Endodermal cell (in vitro differentiated cells): ENCODE measurements around the gene FUOM. TPM values are rescaled to one million over a fixed set of nuclear protein-coding genes. Genes with fewer than 3 reads are reported as not detected.

Source experiments
- DNase-seq: peaks from one replicate; pipeline ENCODE4 v3.0.0-alpha.2; 2017
- H3K27ac ChIP-seq: 2 replicates; pipeline ENCODE4 v1.5.1; 2013; ENCODE audit warnings: mild to moderate bottlenecking, low read depth, low read length, moderate library complexity
- H3K27me3 ChIP-seq: 2 replicates; pipeline ENCODE4 v1.6.1; 2013; ENCODE audit warnings: mild to moderate bottlenecking, low read length, moderate library complexity; ENCODE audit not compliant: insufficient read depth, control insufficient read depth, poor library complexity, severe bottlenecking
- H3K36me3 ChIP-seq: 2 replicates; pipeline ENCODE4 v1.7.0; 2013; ENCODE audit warnings: mild to moderate bottlenecking, low read length, moderate library complexity; ENCODE audit not compliant: control insufficient read depth, insufficient read depth
- H3K4me1 ChIP-seq: one replicate; pipeline ENCODE4 v1.7.0; 2013; ENCODE audit warnings: low read length; ENCODE audit not compliant: control insufficient read depth, insufficient read depth
- H3K4me3 ChIP-seq: 2 replicates; pipeline ENCODE4 v1.5.1; 2013; ENCODE audit warnings: mild to moderate bottlenecking, low read length, moderate library complexity
- H3K9ac ChIP-seq: 2 replicates; pipeline ENCODE4 v1.6.1; 2013; ENCODE audit warnings: mild to moderate bottlenecking, low read length, moderate library complexity; ENCODE audit not compliant: poor library complexity, severe bottlenecking; ENCODE audit errors: extremely low read depth
- H3K9me3 ChIP-seq: 2 replicates; pipeline ENCODE4 v1.6.1; 2013; ENCODE audit warnings: mild to moderate bottlenecking, low read length, moderate library complexity; ENCODE audit not compliant: control insufficient read depth
- H3K27ac Mint-ChIP-seq: 2 replicates; pipeline ENCODE4 v1.8.0; 2020; ENCODE audit warnings: mixed read lengths
- H3K27me3 Mint-ChIP-seq: 2 replicates; pipeline ENCODE4 v1.8.0; 2021; ENCODE audit warnings: mild to moderate bottlenecking, mixed read lengths; ENCODE audit not compliant: insufficient read depth
- H3K36me3 Mint-ChIP-seq: 2 replicates; pipeline ENCODE4 v1.8.0; 2020; ENCODE audit warnings: low read depth, mixed read lengths
- H3K4me1 Mint-ChIP-seq: 2 replicates; pipeline ENCODE4 v1.8.0; 2020; ENCODE audit warnings: mixed read lengths
- H3K4me3 Mint-ChIP-seq: 2 replicates; pipeline ENCODE4 v1.8.0; 2020; ENCODE audit warnings: mild to moderate bottlenecking, moderate library complexity, mixed read lengths
- H3K9me3 Mint-ChIP-seq: 2 replicates; pipeline ENCODE4 v1.8.0; 2020; ENCODE audit warnings: mild to moderate bottlenecking, mixed read lengths
- WGBS, 2 experiments: methylation state at CpG; one replicate each; pipeline versions ENCODE4 v1.1.5 to v1.1.7; 2013; ENCODE audit warnings: missing lambda C conversion rate in 2 of 2, mixed read lengths in 1 of 2; ENCODE audit not compliant: insufficient coverage in 1 of 2, insufficient read length in 1 of 2; 5-methylcytosine and 5-hydroxymethylcytosine counted together
- total RNA-seq, 2 donors: library from RNA; stranded (reverse); fragmentation: NEBNext Ultra II Directional in 1 of 2; extraction: Animal tissue kit (Norgen Biotek cat#: 25700) in 1 of 2; gene quantifications; 2 replicates in 1 of 2; 3 replicates in 1 of 2; pipeline ENCODE4 v1.2.1, GENCODE V29; 2021
- TF ChIP-seq, protein P1 (sequence below): fragments of 200-600 bp; sonication (generic); conservative IDR thresholded peaks from 2 replicates; pipeline ENCODE4 v1.5.0; 2021; ENCODE audit warnings: antibody characterized with exemption, mild to moderate bottlenecking

FUOM gene
- total RNA-seq, 2 donors from 2014 or later: 81.0 to 83.9 TPM

- Histone ChIP-seq H3K9me3 (no peaks in the 10 kb centered on the region), H3K9ac (peak overlapping the region; percentile 91), H3K4me1 (no peaks in the 10 kb centered on the region), H3K27me3 (no peaks in the 10 kb centered on the region), H3K36me3 (peaks cover 39% of the 10 kb centered on the region), H3K27ac (no peak overlapping the region), H3K4me3 (peak overlapping the region; percentile 98)
- H3K27ac Mint-ChIP-seq: peak overlapping the region; percentile 97
- TF ChIP-seq, protein P1, sequence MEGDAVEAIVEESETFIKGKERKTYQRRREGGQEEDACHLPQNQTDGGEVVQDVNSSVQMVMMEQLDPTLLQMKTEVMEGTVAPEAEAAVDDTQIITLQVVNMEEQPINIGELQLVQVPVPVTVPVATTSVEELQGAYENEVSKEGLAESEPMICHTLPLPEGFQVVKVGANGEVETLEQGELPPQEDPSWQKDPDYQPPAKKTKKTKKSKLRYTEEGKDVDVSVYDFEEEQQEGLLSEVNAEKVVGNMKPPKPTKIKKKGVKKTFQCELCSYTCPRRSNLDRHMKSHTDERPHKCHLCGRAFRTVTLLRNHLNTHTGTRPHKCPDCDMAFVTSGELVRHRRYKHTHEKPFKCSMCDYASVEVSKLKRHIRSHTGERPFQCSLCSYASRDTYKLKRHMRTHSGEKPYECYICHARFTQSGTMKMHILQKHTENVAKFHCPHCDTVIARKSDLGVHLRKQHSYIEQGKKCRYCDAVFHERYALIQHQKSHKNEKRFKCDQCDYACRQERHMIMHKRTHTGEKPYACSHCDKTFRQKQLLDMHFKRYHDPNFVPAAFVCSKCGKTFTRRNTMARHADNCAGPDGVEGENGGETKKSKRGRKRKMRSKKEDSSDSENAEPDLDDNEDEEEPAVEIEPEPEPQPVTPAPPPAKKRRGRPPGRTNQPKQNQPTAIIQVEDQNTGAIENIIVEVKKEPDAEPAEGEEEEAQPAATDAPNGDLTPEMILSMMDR: no peak
- peak overlapping the region; percentile 89 for H3K4me3 Mint-ChIP-seq
- peaks cover 35% of the 10 kb centered on the region for H3K36me3 Mint-ChIP-seq
- WGBS, 2 experiments: 37 to 41% methylated on average over 18 to 21 of the region's 21 CpGs
- peaks cover 5% of the 10 kb centered on the region for H3K4me1 Mint-ChIP-seq
- DNase-seq: no peak
- H3K9me3 Mint-ChIP-seq: no peaks in the 10 kb centered on the region
- H3K27me3 Mint-ChIP-seq: no peaks in the 10 kb centered on the region
These were observed 37.0 kb upstream of the FUOM start for GRCh38 chr10:133394801-133395221.

GRCh38 chr10:133394064-133394663 is 36.3 kb upstream of the FUOM start, which contains the start of gene MTG1:
Gene MTG1, plus strand, starts transcription at chr10:133394157. Its CDS starts 64 bp downstream, at chr10:133394221.
- peak; percentile 98 for DNase-seq
- H3K9me3 ChIP-seq: no peaks in the 10 kb centered on the region
- TF ChIP-seq, protein P1: peak; percentile 40
- H3K4me3 ChIP-seq: peak within 1 kb of the TSS; percentile 98
- H3K27ac ChIP-seq: peak within 1 kb of the TSS; percentile 72
- Mint-ChIP-seq H3K4me1 (peaks cover 5% of the 10 kb centered on the region), H3K36me3 (peaks cover 30% of the 10 kb centered on the region), H3K27me3 (no peaks in the 10 kb centered on the region), H3K9me3 (no peaks in the 10 kb centered on the region), H3K4me3 (peak within 1 kb of the TSS; percentile 89), H3K27ac (peak within 1 kb of the TSS; percentile 97)
- H3K27me3 ChIP-seq: no peaks in the 10 kb centered on the region
- H3K4me1 ChIP-seq: no peaks in the 10 kb centered on the region
- H3K36me3 ChIP-seq: peaks cover 33% of the 10 kb centered on the region
- peak within 1 kb of the TSS; percentile 91 for H3K9ac ChIP-seq
- WGBS, 2 experiments: 0% methylated on average over 15 to 69 of the region's 69 CpGs

DNA sequence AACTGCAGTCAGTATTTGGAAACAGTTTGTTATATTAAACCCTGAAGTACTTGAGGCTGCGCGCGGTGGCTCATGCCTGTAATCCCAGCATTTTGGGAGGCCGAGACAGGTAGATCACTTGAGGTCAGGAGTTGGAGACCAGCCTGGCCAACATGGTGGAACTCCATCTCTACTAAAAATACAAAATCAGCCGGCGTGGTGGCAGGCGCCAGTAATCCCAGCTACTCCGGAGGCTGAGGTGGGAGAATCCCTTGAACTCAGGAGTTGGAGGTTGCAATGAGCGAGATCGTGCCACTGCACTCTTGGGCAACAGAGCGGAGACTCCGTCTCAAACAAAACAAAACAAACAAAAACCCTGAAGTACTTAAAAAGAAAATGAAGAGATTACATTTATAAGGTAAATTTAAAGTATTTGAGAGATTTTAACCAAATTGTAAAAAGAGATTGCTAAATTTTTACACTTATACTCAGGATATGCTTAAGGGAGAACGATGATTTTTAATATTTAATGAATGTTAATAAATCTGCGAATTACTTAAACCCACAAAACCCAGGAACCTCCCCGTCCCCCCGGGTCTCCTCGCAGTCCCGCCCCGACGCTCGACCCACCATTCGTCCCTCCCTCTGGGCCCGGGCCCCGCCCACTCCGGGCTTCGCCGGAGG is 35.7 kb upstream of the FUOM start:
- Histone ChIP-seq H3K4me1 (no peaks in the 10 kb centered on the region), H3K27ac (no peak overlapping the region), H3K9ac (no peak overlapping the region), H3K36me3 (peaks cover 27% of the 10 kb centered on the region), H3K4me3 (peak overlapping the region; percentile 98), H3K27me3 (no peaks in the 10 kb centered on the region), H3K9me3 (no peaks in the 10 kb centered on the region)
- Mint-ChIP-seq H3K27ac (peak overlapping the region; percentile 72), H3K4me1 (peaks cover 5% of the 10 kb centered on the region), H3K9me3 (no peaks in the 10 kb centered on the region), H3K27me3 (no peaks in the 10 kb centered on the region), H3K36me3 (peaks cover 24% of the 10 kb centered on the region), H3K4me3 (peak overlapping the region; percentile 89)
- DNase-seq: no peak
- WGBS, 2 experiments: 38 to 76% methylated on average over 7 to 23 of the region's 27 CpGs
- TF ChIP-seq, protein P1: no peak
